HUES6 (cell line): Measurements from ENCODE around the gene WDR54.

ENCODE experiments used
- H3K27ac ChIP-seq: 2 replicates; pipeline ENCODE4 v1.7.0; 2013; ENCODE audit warnings: low read depth, mild to moderate bottlenecking, low read length, inconsistent platforms
- H3K27me3 ChIP-seq: 2 replicates; pipeline ENCODE4 v1.6.1; 2013; ENCODE audit warnings: low read length; ENCODE audit not compliant: control insufficient read depth, insufficient read depth
- H3K36me3 ChIP-seq: 2 replicates; pipeline ENCODE4 v1.6.1; 2013; ENCODE audit warnings: low read length; ENCODE audit not compliant: control insufficient read depth, insufficient read depth
- H3K4me1 ChIP-seq: 2 replicates; pipeline ENCODE4 v1.6.1; 2013; ENCODE audit warnings: low read length; ENCODE audit not compliant: control insufficient read depth, insufficient read depth
- H3K4me3 ChIP-seq: 2 replicates; pipeline ENCODE4 v1.5.1; 2013; ENCODE audit warnings: low read depth, low read length
- H3K9ac ChIP-seq: one replicate; pipeline ENCODE4 v1.6.1; 2013; ENCODE audit warnings: mild to moderate bottlenecking, low read length
- H3K9me3 ChIP-seq: 2 replicates; pipeline ENCODE4 v1.6.1; 2013; ENCODE audit warnings: low read depth, low read length; ENCODE audit not compliant: control insufficient read depth, insufficient read depth

WDR54 gene

GRCh38 chr2:74429487-74430451 lies 8.2 kb downstream of the WDR54 start:
- Histone ChIP-seq H3K9me3 (no peaks in the 10 kb centered on the region), H3K36me3 (peaks cover 81% of the 10 kb centered on the region), H3K4me3 (no peak overlapping the region), H3K4me1 (no peaks in the 10 kb centered on the region), H3K27ac (no peak overlapping the region), H3K27me3 (no peaks in the 10 kb centered on the region), H3K9ac (no peak overlapping the region)

DNA sequence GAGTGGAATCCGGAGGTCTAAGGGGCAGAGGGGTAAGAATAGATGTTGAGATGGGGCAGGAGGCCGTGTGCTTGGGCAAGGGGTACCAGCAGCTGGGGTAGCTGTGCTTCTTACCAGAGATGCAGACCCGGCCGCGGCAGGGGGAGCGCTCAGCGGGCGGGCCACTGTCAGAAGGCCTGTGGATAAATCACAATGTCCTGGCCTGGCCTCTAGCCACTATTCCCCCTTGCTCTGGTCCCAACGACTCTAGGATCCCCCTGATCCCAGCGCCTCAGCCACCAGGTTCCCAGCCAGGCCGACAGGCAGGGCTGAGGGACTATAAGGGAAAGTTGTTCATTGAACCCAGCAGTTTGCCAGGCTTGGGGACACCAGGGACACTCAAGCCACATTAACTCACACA lies 9.0 kb downstream of the WDR54 start:
- H3K36me3 ChIP-seq = peaks cover 81% of the 10 kb centered on the region
- H3K27ac ChIP-seq = no peak overlapping the region
- no peaks in the 10 kb centered on the region for H3K9me3 ChIP-seq
- no peak overlapping the region for H3K9ac ChIP-seq
- no peaks in the 10 kb centered on the region for H3K4me1 ChIP-seq
- H3K4me3 ChIP-seq = no peak overlapping the region
- no peaks in the 10 kb centered on the region for H3K27me3 ChIP-seq

- Histone ChIP-seq H3K9ac (peak overlapping the region; percentile 8), H3K4me1 (peaks cover 37% of the 10 kb centered on the region), H3K27me3 (no peaks in the 10 kb centered on the region), H3K27ac (peak overlapping the region; percentile 23; the same call in 1 of the 2 replicates), H3K9me3 (no peaks in the 10 kb centered on the region), H3K36me3 (peaks cover 29% of the 10 kb centered on the region), H3K4me3 (peak overlapping the region; percentile 16; the same call in 1 of the 2 replicates)
Measured at GRCh38 chr2:74436111-74436805, 14.7 kb downstream of the WDR54 start.

DNA sequence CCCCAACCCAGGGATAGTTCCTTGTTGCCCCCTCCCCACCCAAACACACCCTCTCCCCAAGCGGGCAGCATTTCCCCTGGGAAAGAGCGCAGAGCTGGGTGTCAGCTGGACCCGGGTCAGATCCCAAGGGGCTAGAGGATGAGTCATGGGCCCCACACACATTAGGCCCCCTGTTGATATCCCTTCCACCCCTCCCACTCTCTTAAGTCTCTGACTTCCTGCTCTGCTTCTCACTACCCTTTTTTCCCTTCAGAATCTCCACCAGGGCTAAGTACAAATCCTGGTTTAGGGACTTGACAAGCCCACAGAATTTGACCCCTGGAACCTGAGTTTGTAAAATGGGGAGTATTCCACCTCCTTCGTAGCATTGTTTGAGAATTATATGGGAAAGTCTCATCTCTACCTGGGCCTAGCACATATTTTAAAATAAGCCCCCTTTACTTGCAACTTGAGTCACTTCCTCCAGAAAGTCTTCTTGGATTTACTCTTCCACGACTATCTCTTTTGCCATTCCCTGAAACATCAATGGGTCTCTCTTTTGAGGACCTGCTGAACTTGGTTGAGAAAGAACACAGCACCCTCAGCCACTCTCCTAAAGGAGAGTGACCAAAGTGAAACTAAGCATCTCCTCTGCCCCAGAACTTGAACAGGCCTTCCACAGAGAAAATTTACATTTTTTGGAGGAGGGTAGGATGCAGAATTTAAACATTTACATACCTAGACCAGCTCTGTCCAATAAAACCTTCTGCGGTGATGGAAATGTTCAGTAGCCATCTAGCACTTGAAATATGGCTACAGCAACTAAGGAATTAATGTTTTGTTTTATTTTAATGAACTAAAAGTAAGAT lies 15.5 kb downstream of the WDR54 start:
- no peak overlapping the region for H3K9ac ChIP-seq
- H3K4me1 ChIP-seq = peaks cover 37% of the 10 kb centered on the region
- peaks cover 21% of the 10 kb centered on the region for H3K36me3 ChIP-seq
- H3K27me3 ChIP-seq = no peaks in the 10 kb centered on the region
- peak overlapping the region; percentile 16; the same call in 1 of the 2 replicates for H3K4me3 ChIP-seq
- peak overlapping the region; percentile 23; the same call in 1 of the 2 replicates for H3K27ac ChIP-seq
- no peaks in the 10 kb centered on the region for H3K9me3 ChIP-seq

DNA sequence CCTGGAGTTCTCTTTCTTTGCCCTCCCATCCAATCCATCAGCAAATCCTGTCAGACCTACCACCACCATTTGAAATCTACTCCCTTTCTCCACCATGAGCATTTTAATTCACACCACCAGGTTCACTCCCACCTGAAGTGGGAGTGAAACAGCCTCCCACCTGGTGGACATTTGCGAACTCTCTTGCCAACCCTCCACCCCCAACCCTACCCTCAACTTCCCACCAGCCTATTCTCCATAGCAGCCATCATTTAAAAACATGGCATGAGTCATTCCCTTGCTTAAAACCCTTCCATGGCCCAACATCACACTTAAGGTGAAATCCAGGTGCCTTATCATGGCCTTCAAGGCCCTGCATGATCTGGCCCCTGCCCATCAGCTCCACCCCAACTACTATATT lies 16.7 kb downstream of the WDR54 start:
- Histone ChIP-seq H3K9ac (no peak overlapping the region), H3K4me3 (no peak overlapping the region), H3K4me1 (peaks cover 37% of the 10 kb centered on the region), H3K27ac (no peak overlapping the region), H3K27me3 (no peaks in the 10 kb centered on the region), H3K36me3 (peaks cover 14% of the 10 kb centered on the region; the same call in 1 of the 2 replicates), H3K9me3 (no peaks in the 10 kb centered on the region)

DNA sequence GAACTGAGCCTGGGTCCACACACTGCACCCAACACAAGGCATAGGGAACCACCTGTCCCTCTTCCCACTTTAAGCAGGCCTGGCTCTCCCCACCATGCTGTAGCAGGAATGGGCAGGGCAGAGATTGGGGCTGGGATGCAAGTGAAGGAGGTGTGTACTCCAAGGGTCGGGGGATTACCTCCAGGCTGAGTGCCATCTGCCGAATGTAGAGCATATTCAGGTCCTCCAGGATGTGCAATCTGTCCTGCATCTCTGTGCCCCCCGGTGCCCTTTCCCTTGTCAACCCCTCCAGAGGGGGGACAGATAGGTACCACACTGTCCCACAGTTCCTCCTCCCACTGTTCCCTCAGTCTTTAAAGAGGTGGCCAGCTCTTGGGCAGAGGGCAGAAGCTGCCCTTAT lies 17.8 kb downstream of the WDR54 start:
- peak overlapping the region; percentile 77 for H3K4me3 ChIP-seq

DNA sequence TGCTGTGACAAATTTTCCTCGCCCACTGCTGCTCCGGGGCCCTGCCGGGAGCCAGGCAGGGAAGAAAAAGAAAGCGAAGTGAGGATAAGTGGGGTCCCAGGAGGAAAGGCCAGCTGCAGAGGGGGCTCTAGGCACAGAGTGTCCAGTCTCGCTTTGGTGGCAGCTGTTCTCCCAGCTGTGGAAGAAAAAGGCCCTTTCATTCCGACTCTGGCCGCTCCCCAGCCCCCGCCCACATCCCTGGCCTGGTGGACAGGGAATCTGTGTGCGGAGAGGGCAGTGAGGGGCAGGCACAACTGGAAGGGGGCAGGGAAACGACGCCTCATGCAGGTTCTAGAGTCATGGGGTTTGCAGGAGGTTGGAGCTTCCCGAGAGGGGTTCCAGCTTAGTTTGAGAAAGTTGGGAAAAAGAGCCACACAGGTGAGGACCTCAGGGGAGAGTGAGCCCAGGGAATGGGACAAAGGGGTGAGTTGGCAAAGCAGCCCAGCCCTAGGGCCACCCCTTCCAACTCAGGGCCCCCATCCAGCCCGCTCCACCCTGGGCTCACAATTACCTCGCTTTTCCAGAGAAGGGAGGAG lies 18.4 kb downstream of the WDR54 start:
- Histone ChIP-seq H3K4me1 (peaks cover 37% of the 10 kb centered on the region), H3K9me3 (no peaks in the 10 kb centered on the region), H3K27ac (peak overlapping the region; percentile 81; the same call in 1 of the 2 replicates), H3K9ac (peak overlapping the region; percentile 82), H3K27me3 (0 out of 2 replicates have a peak, but pooled peaks cover 5% of the 10 kb centered on the region), H3K36me3 (peaks cover 11% of the 10 kb centered on the region; the same call in 1 of the 2 replicates), H3K4me3 (peak overlapping the region; percentile 77)

More for the DNA sequence above, 17.8 kb downstream of the WDR54 start:
- H3K27me3 ChIP-seq = 0 out of 2 replicates have a peak, but pooled peaks cover under 1% of the 10 kb centered on the region
- peak overlapping the region; percentile 81; the same call in 1 of the 2 replicates for H3K27ac ChIP-seq
- H3K9me3 ChIP-seq = no peaks in the 10 kb centered on the region
- H3K4me1 ChIP-seq = peaks cover 37% of the 10 kb centered on the region
- peak overlapping the region; percentile 82 for H3K9ac ChIP-seq
- H3K36me3 ChIP-seq = peaks cover 14% of the 10 kb centered on the region; the same call in 1 of the 2 replicates

DNA sequence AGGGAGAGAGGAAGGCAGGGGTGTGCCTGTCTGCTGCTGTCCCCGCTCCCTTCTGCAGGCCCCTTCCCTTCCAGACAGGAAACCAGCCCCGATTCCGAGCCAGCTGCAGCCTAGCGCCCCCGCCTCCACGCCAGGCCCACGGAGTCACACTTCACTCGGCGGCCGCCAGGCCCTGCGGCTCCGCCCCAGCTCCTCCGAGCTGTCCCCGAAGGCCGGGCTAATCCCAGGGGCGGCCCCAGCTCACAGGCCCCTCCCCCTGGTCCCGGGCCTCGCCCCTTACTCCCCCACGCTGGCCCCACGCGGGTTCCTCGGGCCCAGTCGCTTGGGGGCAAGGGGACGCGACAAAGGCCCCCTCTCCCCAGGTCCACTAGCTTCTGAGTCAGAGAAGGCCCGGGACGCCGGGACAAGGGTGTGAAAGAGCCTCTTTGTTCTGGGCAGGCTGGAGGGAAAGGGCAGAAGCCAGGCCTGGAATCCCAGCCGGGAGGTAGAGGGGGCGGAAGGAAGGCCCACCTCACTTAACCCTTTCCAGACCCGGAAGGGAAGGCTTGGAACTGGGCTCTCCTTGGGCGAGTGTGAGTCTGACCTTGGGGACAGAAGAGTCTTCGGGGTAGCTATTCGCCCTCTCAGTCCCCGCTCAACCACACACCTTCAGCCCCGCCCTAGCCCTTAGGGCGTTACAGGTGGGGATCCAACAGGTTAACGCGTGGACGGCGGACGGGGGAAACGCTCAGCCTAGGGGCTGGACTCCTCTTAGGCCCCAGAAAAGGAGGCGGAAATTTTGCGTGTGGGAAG lies 19.0 kb downstream of the WDR54 start:
- Histone ChIP-seq H3K36me3 (peaks cover 5% of the 10 kb centered on the region; the same call in 1 of the 2 replicates), H3K4me1 (peaks cover 37% of the 10 kb centered on the region), H3K27me3 (0 out of 2 replicates have a peak, but pooled peaks cover 5% of the 10 kb centered on the region), H3K9ac (peak overlapping the region; percentile 82), H3K27ac (peak overlapping the region; percentile 81), H3K9me3 (no peaks in the 10 kb centered on the region), H3K4me3 (peak overlapping the region; percentile 77)

DNA sequence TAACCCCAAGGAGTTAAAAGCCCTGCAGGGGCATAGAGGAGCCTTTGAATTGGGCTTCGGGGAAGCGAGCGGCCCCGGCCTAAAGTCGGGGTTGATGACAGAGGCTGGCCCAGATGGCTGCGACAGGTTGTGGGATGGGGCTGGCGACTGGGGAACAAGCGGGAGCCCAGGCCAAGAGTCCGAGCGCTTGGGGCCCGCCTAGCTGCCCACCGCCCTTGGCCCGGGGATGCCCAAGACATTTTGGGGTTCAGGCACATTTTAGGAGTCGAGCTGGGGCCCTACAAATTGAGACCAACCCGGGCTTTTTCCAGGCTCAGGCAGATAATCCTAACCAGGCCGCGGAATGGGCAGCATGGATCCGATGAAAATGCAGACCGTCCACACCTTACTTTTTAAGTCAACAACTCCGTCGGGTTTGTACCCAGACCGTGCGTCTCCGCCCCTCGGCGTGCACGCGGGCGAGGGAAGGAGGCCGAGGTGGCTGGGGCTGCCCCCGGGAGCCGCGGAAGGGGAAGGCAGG lies 19.7 kb downstream of the WDR54 start:
- Histone ChIP-seq H3K9ac (peak overlapping the region; percentile 82), H3K4me3 (peak overlapping the region; percentile 77), H3K27ac (peak overlapping the region; percentile 81; the same call in 1 of the 2 replicates)

More for the DNA sequence above, 19.7 kb downstream of the WDR54 start:
- Histone ChIP-seq H3K36me3 (0 out of 2 replicates have a peak, but pooled peaks cover 3% of the 10 kb centered on the region), H3K9me3 (no peaks in the 10 kb centered on the region), H3K4me1 (peaks cover 37% of the 10 kb centered on the region), H3K27me3 (0 out of 2 replicates have a peak, but pooled peaks cover 5% of the 10 kb centered on the region)
